ENCODE results near the gene CDKAL1.

DNA sequence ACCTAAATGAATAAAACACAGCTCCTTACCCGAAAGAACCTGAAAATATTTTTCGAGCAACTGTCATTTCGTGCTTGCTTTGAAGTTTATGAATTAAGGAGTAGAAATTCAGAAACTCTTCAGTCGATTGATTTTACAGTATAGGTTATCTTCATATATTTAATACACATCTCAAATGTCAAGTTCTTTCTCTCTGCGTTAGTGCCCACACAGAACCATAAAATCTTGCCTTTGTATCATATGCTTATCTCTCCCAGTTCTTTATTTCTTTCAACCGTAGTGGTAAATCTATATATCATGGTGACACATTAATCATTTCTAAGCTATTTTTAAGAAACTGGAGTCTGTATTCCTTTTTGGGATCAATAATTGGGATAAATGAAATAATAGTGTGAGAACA, 397.5 kb downstream of the CDKAL1 start:
- TF ChIP-seq, protein P1, sequence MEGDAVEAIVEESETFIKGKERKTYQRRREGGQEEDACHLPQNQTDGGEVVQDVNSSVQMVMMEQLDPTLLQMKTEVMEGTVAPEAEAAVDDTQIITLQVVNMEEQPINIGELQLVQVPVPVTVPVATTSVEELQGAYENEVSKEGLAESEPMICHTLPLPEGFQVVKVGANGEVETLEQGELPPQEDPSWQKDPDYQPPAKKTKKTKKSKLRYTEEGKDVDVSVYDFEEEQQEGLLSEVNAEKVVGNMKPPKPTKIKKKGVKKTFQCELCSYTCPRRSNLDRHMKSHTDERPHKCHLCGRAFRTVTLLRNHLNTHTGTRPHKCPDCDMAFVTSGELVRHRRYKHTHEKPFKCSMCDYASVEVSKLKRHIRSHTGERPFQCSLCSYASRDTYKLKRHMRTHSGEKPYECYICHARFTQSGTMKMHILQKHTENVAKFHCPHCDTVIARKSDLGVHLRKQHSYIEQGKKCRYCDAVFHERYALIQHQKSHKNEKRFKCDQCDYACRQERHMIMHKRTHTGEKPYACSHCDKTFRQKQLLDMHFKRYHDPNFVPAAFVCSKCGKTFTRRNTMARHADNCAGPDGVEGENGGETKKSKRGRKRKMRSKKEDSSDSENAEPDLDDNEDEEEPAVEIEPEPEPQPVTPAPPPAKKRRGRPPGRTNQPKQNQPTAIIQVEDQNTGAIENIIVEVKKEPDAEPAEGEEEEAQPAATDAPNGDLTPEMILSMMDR (IDR thresholded peaks at IDR 0.05; ENCODE audit: low read length) = no peak
- TF ChIP-seq EZH2 (optimal IDR thresholded peaks at IDR 0.05; ENCODE audit: low read depth, low read length) = no peak
